COLO829 (cell line): ENCODE measurements around the gene CYP2F1.
"Not testable (repeated sequence)": the region's sequence is repeated elsewhere in the genome, so short reads cannot be mapped to it uniquely, and the experiment has no call there.

Experiments used
- DNase-seq: peaks from one replicate; pipeline ENCODE4 v3.0.0; 2012; ENCODE audit warnings: low spot score

The CYP2F1 gene

GRCh38 chr19:41127362-41127761 lies 13.1 kb downstream of the CYP2F1 start:
- not testable (repeated sequence) for DNase-seq

GRCh38 chr19:41127801-41128300 lies 13.6 kb downstream of the CYP2F1 start:
- not testable (repeated sequence) for DNase-seq

GRCh38 chr19:41128692-41129091 lies 14.5 kb downstream of the CYP2F1 start:
- no peak for DNase-seq

- DNase-seq = no peak
These were observed 17.0 kb downstream of the CYP2F1 start for GRCh38 chr19:41131186-41131585.

- DNase-seq = no peak
These were observed 19.0 kb downstream of the CYP2F1 start for GRCh38 chr19:41133260-41133659.

- DNase-seq = no peak
These were observed 20.4 kb downstream of the CYP2F1 start for GRCh38 chr19:41134616-41135015.

GRCh38 chr19:41135390-41136384 lies 21.5 kb downstream of the CYP2F1 start:
- not testable (repeated sequence) for DNase-seq

- DNase-seq = no peak
These were observed 22.6 kb downstream of the CYP2F1 start for GRCh38 chr19:41136636-41137455.

GRCh38 chr19:41144403-41144802 lies 30.2 kb downstream of the CYP2F1 start:
- DNase-seq = peak; percentile 53

GRCh38 chr19:41149831-41150230 lies 35.6 kb downstream of the CYP2F1 start:
- DNase-seq = no peak

- not testable (repeated sequence) for DNase-seq
These were observed 36.8 kb downstream of the CYP2F1 start for GRCh38 chr19:41150986-41151385.

GRCh38 chr19:41154060-41154459 lies 39.8 kb downstream of the CYP2F1 start:
- no peak for DNase-seq

- DNase-seq = no peak
These were observed 42.0 kb downstream of the CYP2F1 start for GRCh38 chr19:41156207-41156606.

- no peak for DNase-seq
These were observed 45.6 kb downstream of the CYP2F1 start for GRCh38 chr19:41159881-41160280.

- DNase-seq = no peak
These were observed 47.7 kb downstream of the CYP2F1 start for GRCh38 chr19:41161903-41162302.

- no peak for DNase-seq
These were observed 52.9 kb downstream of the CYP2F1 start for GRCh38 chr19:41166944-41167804.

GRCh38 chr19:41172297-41173164 lies 58.3 kb downstream of the CYP2F1 start:
- no peak for DNase-seq

GRCh38 chr19:41174297-41174928 lies 60.2 kb downstream of the CYP2F1 start:
- no peak for DNase-seq

GRCh38 chr19:41175801-41176777 lies 61.9 kb downstream of the CYP2F1 start:
- peak; percentile 79 for DNase-seq
